DMS53 (cell line): ENCODE data around the gene ZFY.

ENCODE experiments used
- DNase-seq: peaks from one replicate; lab custom pipeline; 2025; lab: John Stamatoyannopoulos, UW

Gene ZFY

DNA sequence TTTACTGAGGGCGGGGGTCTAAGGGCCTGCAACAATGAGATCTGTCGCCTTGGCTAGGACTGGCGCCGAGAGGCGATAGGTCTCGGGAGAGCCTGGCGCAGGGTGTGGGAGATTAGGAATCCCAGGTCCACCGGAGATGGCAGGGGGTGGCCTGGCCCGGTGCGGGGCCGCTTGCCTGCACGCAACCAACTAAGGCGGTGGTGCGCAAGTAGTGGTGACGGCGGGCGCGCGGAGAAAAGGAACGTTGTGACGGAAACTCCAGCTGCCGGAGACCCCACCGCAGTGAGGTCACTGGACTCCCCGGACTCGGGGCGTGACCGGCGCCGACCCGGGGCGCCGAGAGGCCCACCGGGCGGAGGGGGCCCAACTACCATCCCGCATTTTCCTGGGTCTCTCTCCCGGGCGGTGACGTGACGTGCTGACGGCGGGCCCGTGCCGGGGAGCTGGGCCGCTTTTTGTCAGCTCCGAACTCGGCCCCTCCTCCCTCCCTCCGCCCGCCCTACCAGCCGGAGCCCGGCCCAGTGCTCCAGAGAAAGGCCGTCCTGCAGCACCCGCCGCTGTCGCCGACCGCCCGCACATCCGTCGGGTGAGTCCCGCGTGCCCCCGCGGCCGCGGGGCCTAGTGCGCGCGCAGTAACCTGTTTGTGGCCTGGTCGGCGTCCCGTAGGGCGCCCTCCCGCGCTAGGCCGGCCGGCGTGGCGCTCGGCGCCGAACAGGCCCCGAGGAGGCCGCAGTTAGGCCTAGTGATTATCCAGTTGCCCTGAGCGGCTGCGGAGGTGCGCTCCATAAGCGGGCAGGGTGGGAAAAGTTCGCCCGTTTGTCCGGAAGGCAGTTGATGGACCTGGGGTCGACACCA is at the start of gene ZFY:
ZFY (plus strand) TSS at position 521 of the 855 bp plus-strand sequence. CDS start 18,556 bp downstream, outside the sequence.
- no peak for DNase-seq

DNA sequence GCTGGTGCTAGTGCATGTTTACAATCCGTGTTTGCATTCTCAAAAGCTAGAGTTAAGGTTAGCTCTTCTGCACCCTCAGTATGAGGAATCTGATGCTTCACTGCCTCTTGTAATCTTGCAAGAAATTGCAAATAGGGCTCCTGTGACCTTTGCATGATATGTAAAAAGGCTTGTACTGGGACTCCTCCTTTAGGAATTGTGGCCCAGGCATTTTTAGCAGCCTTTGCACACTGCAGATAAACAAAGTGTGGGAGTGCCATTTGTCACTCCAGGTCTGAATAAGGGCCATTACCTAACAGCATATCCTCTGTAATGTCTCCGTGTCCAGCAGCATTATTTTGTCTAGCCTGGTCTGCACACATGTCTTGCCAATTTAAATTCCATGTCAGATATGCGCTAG is 49.3 kb upstream of the ZFY start:
- no peak for DNase-seq

DNA sequence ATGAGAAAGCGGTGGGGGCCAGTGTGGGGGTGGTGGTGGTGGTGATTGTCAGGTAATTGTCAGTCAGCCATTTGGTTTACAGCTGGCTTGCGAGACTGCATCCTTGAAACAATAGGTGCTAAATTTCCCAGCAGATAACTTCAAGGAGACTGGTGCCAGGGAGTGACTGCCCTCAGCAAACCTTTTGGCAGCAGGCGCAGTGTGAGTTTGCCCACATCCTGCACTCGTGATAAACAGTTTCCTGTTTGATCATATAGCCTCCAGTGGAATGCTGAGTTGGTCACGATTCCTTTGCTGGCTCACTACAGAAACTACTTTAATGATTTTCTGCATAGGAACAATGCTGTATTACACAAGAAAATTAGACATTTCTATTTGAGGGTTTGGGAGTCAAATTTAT is 47.8 kb upstream of the ZFY start:
- DNase-seq = no peak

DNA sequence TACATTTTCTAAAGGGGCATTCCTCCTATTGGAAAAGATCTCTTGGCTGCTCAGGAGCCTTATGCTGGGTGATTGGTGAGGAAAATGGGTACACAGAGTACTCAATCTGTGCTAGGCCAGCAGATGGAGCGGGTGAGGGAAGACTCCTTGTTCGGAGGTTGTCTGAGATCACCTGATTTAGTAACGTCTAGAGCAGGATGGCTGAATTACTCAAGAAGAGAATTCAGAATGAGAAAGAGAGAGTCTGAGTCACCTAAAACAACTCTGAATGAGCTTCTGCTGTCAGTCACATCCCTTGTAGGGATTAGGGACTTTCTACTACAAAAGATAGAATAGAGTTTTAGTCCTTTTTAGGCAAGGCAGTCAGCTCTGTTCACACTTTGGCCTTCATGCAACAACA is 47.2 kb upstream of the ZFY start:
- DNase-seq = no peak

DNA sequence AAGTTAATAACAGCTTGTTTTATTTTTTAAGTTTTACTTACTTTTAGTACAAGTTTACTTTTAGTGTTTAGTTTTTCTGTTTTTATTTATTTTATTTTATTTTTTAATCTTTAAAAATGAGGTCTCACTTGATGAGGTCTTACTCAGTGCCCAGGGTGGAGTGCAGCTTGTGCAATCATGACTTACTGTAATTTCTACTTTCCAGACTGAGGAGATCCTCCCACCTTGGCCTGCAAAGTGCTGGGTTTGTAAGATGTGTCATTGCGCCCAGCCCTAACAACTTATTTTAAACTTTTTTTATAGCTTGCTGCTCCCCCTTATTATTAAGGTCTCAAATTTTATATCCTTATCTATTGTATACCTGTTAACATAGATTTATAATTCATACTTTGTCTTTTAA is 41.7 kb upstream of the ZFY start:
- no peak for DNase-seq

DNA sequence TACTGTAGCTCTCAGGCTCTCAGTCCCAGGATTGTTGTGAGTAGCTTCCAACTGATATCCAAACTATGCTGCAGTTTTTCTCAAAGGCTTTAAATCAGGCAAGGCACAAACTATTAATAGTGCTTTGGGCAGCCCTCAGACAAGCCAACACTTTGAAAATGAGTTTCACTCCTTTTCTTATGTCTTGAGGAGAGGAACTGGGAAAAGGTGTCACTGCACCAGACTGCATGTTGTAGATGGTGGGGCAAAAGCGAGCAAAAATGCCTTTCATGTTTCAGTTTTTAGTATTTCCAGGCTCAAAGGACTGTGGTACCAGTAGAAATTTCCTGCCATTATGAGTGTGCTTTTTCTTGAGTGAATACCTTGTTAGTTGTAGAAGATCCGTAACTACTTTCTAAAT is 39.1 kb upstream of the ZFY start:
- no peak for DNase-seq

DNA sequence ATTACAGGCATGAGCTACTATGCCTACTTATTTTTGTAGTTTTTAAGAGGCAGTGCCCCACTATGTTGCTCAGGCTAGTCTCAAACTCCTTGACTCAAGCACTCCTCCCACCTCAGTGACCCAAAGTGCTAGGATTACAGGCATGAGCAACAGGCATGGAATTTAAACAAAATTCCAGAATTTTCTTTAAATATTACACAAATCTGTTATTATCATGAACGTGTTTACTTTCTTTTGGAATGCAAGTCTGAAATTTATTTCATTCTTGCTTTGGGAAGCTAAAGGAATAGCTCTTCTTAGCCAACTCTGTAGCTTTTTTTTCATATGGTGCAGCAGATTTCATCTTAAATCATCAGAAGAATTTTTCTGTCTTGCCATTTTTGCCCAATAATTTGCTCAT is 27.8 kb upstream of the ZFY start:
- no peak for DNase-seq

DNA sequence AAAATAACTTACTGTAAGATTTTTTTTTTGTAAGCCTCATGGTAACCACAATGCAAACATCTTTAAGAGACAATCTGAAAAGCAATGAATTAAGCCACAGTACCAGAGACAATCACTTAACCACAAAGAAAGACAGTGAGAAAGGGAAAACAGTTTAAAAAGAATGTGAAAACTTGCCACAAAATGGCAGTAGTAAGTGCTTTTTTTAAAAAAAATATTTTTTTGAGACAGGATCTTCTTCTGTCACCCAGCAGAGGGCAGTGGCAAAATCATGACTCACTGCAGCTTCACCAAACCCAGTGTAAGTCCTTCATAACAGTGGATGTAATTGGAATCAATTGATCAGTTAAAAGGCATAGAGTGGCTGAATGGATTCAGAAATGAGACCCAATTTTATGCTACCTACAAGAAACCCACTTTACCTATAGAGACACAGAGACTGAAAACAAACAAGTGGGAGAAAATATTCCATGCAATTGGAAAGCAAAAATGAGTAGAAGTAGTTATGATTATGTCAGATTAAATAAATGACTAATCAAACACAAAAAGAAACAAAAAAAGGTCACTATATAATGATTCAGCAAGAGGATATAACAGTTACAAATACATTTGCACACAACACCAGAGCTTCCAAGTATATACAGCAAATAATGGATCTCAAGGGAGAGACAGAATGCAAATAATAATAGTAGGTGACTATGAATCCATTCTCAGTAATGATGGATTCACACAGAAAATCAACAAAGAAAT is 21.9 kb upstream of the ZFY start:
- no peak for DNase-seq

DNA sequence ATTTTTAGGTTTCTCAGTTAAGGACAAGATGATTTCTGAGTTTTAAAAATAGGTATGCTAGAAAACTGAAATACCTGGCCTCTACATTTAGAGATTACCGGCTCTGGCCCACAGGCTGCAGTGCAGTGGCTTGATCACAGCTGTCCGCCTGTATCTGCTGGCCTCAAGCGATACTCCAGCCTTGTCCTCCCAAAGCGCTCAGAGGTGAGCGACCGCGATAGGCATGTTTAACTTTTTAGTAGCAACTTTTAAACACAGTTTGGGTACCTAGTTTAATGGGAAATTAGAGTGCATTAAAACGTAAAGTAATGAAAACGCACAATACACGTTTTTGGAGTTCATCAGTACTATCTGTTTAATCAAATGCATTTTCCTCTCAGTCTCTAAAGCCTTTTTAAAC is 1.1 kb upstream of the ZFY start:
- no peak for DNase-seq

DNA sequence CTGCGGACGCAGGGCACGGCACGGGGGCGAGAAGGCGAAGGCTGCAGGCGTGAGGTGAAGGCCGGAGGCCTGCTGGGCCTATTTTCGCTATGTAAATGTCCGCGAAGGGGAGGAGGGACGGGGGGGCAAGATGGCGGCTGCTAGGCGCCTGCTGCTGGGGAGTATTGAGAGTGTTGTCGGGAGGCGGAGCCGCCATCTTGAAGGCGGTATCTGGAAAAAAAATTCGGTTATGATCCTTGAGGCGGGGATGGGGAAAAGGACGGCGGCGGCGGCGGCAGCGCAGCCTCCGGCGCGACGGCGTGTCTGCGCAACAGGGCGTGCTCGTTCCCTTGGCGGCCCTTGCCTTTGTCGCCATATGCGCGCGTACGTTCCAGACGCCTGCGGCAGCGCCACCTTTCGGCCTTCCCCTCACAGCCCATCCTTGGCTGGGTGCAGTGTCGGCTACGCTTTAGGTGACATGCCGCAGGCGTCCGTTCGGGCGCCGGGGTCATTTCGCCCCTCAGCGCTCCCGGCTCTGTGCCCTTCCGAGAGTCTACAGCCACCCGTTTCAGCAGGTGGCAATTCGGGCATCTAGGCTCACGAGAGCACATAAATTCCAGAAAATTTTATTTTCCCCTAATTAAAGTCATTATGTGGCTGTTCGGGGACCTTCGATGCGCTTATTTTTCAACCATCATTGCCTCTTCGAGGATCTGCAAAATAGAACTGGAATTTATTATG is 695 bp downstream of the ZFY start:
- no peak for DNase-seq

DNA sequence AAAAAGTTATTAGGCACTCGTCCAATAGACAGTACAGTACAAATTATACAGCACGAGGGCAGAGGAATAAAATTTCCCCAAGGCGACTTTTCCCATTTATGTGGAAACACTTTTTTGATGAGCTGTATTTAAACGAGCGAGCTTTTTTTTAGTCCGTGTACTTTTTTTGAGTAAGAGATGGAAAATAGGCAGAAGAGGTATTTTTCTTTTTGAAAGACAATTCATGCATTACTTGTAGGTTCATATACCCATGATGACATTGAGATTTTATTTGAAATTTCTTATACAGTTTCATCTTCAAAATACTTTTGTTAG is 1.2 kb downstream of the ZFY start:
- DNase-seq = no peak

DNA sequence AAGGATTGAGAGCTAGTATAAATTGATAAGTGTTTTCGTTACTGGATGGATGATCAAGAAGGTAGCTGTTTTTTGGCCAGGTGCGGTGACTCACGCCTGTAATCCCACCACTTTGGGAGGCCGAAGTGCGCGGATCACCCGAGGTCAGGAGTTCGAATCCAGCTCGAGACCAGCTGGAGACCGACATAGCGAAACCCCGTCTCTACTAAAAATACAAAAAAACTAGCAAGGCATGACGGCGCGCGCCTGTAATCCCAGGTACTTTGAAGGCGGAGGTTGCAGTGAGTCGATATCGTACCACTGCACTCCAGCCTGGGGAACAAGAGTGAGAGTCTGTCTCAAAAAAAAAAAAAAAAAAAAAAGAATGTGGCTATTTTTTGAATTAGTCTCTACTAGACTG is 2.0 kb downstream of the ZFY start:
- no peak for DNase-seq

DNA sequence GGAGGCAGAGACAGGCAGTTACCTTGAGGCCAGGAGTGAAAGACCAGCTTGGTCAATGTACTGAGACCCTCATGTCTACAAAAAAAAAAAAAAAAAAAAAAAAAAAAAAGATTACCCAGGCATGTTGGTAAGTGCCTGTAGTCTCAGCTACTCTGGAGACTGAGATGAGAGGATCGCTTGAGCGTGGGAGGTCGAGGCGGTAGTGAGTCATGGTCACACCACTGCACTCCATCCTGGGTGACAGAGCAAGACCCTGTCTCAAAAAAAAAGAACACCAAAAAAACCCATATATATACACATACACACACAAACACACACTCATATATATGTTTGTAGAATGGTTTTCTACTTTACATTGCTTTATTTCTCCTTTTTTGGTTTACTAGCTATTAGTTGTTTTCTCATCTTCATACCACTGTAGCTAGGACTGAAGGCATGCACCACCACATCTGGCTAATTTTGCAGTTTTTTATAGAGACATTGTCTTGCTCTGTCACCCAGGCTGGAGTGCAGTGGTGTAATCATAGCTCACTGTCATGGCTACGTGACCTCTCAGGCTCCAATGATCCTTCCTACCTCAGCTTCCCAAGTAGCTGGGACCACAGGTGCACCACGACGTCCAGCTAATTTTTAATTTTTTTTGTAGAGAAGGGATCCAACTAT is 14.5 kb downstream of the ZFY start:
- no peak for DNase-seq

DNA sequence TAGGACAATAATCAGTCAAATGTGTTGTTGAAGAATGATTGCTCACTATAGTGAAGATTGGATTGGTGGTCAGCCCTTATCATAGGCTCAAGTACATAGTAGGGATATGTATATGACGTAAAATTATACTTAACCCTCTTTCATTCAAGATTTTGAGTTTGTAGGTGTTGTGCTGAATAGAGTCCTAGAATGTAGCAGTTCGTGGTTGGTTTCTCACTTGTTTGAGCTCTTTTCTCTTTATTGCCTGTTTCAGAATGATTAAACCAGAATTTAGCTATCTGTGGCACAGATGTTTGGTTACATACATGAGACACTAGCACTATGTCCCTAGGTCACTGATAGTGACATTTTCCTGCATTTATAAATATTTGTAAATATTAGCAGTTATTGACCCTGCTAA is 15.5 kb downstream of the ZFY start:
- DNase-seq = no peak

DNA sequence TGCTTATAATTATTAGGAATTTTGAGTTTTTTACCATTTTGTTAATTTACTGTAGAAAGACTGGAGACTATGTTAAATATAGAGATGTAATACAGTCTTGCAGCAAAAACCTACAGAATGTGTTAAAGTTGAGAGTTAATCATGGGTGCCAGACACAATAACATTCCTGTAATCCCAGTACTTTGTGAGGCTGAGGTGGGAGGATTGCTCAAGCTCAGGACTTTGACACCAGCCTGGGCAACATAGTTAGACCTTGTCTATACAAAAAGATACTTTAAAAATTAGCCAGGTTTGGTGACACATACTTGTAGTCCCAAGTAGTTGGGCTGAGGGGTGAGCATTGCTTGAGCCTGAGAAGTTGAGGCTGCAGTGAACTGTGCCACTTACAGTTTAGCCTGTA is 17.7 kb downstream of the ZFY start:
- no peak for DNase-seq

DNA sequence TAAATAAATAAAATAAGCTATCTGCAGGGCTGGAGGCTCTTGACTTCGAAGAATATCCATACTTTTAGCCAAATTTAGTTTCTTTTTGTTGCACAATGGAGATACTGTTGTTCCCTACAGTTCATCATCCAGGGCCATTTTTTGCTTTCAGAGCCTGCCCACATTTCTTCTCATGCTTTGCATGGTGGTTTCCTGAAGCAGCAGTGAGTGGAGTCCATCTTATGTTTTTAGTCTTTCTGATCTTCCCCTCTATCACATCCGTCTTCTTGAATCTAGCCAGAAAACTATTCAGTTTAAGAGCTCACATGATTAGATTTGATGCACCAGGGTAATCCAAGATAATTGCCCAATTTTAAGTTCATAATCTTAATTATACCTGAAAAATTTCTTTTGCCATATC is 19.6 kb downstream of the ZFY start:
- DNase-seq = no peak

DNA sequence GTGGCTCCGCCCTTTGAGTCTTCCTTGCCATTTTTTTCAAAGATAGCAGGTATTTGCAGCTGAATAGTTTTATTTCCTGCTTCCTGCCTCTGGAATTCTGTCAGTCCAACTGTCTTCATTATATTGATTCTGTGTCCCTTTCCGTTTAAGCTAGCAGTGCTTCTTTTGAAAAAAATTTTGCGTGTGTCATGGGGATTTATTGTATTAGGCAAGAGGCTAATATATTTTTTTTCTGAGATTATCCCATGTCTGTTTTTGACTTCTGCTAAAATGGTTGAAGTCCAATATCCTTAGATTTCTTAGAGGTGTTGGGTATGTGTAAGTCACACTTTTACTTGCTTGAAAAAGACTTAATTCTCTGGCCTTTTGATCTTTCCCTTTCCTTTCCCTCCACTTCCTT is 20.4 kb downstream of the ZFY start:
- DNase-seq = no peak

DNA sequence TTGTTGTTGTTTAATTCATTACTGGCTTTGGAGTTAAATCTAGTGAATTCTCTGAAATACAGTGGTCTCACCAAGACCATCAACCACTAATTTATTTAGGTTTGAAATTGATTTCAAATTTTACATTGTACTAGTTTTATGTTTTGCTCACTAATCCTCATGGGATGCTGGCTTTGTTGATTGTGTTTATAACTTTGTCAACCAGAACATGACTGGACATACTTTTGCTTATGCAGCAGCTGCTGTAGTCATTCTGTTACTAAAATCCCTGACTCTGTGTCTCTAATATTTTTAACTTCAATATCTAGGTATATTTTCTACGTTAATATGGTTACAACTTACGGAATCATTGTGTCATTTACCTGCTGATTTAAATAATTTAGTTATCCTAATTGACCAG is 26.9 kb downstream of the ZFY start:
- DNase-seq = no peak

DNA sequence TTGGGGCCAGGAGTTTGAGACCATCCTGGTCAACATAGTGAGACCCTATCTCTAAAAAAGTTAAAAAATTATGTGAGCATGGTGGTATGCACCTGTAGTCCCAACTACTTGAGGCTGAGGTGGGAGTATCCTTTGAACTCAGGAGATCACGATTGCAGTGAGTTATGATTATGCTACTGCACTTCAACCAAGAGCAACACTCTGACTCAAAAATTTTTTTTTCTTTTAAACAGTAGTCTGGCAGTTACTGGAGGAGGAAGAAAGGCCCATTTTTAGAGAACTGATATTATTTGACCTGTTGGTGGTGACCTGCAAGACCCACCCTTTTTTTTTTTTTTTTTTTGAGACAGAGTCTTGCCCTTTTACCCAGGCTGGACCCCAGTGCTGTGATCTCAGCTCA is 29.6 kb downstream of the ZFY start:
- DNase-seq = no peak

DNA sequence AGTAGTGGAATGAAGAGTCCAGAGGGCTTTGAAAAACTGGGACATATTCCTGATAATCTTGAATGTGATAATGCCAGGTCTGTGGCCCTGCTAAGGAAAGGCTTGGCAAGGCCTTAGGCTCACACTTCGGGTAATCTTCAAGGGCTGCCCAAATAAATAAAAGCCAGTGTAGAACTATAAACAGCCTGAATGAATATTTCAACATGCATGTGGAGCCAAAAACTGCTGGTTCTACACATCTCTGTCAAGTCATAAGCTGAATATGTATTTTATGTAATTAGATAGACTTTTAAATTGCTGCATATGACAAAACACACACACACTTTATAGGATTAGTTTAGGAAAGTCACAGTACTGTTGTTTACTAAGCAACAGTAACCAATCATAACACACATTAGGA is 30.4 kb downstream of the ZFY start:
- no peak for DNase-seq

DNA sequence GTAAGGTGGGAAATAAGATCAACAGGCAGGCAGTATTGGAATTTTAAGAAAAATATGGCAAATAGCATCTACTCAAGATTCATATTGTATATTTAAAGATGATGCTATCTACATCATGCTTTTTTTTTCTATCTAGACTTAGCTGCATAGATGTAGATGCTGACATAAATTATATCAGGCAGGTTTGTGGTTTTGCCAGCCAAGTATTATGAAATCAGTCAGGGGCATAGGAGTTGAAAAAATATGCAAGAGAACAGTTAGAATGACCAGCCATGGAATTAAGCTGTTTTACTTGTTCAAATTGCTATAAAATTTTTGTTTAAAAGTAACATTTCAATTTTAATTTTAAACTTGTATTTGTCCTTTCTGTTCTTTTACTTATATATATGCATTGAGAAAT is 34.4 kb downstream of the ZFY start:
- no peak for DNase-seq

DNA sequence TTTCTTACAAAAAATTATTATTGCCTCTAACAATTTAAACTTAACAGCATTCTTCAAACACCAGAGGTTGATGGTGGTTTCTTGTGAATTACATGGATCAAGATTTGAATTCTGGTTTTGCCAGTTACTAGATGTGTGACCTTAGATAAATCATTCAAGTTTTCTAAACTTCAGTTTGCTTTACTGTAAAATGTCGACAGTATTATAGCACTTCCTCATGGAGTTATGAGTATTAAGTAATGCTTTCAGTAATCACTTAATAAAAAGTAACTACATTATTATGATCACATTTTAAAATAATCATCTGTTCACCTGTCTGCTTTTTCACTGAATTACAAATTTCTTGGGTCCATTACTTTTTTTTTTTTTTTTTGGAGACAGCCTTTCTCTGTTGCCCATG is 37.5 kb downstream of the ZFY start:
- no peak for DNase-seq
